DMS 273 treated with DMSO at 0.1 percent for 48 hours (cell line): ENCODE results near the gene PTPN14.

Experiments
- DNase-seq: peaks from one replicate; lab custom pipeline; 2025; lab: John Stamatoyannopoulos, UW

PTPN14 gene

DNA sequence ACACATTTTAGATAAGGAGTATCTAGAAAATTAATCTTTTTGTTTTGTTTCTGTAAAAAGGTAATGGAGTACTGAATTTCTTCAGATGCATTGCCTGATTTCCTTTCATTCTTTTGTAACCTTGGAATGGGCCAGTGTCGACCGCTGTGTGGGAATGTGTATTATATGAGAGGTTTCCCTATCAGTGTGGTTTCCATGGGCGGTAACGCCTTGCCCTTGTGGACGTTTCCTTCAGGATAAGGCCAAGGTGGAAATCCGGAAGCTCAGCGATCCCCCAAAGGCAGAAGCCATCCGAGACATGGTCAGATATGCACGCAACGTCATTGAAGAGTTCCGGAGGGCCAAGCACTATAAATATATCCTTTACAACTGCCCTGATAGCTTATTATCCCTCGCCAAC, 220.7 kb downstream of the PTPN14 start:
- no peak for DNase-seq

DNA sequence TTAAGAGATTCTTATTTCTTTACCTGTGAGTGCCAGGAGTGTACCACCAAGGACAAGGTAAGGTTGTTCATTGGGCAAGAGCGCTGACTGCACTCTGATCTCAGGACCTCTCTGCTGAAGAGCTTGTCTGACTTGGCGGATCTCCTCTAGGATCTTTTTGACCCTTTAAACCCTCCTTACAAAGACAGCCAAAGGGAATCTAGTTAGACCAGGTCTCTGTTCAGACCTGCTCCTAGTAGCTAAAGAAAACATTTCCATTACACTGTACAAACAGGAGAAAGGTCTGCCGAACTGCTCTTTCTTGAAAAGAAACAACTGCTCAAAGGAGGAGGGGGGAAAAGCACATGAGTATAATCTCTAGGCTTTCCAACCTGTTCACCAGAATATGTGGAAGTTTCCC, 221.2 kb downstream of the PTPN14 start:
- DNase-seq, result no peak

DNA sequence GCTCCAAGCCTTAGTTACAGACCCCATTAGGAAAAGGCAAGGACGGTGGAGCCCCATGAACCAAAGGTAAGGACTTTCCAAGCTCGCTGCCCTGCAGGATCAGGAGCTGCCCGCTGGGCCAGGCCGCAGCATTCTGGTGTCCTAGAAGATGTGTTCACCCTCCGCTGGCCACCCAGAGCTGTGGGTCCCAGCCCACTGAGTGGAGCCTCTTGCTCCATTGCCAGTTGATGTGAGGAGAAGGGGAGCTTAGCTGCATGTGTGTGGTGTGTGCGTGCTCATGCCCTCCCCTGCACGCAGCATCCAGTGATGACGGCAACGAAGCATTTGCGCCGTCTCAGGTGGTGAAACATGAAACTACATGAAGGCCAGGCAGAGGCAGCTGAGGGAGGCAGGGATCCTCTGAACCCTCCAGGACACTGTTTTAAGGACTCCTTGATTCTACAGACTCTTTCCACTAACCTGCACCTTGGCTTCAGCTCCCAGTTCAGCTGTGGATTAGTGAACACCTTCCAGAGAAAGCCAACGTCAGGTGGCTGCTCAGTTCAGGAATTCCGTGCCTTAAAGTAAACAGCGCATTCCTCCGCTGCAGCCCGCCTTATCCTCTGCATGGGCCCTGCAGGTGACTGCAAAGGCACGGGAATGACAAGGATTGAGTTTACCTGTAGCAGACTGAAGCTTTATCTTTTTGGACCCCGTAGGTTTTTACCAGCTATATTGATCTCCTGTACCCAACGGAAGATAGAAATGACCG, 221.8 kb downstream of the PTPN14 start:
- no peak for DNase-seq

DNA sequence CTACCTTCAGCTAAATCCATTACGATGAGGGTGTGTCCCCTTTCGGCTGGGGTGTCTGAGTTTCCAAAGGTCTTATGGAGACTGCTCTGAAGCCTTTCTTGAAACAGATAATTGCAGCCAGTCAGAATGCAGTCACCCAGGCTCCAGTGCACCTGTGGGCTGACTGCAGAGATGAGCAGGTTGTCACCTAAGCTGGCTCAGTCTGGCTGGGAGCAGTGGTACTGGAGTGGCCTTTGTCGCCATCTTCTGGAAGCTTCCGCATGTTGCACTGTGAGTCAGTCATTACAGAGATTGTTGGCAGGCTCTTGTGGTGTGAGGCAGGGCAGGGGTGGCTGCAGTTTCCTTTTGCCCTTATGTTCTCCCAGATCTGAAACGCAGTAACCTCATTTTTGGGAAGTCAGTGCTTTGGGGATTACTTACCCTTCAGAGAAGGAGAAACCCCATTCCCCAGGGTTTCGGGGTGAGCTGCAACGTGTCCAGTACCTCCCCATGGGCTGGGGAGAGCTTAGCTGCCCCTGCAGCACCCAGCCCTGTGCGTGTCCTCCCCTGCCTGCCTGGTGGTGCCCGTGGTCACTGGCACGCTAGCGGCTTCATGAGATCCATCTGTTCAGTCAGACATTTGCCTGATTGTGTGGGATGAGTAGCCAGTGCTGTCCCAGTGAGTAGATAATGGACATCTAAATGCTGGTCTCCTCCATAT, 222.5 kb downstream of the PTPN14 start:
- peak; percentile 11 for DNase-seq

DNA sequence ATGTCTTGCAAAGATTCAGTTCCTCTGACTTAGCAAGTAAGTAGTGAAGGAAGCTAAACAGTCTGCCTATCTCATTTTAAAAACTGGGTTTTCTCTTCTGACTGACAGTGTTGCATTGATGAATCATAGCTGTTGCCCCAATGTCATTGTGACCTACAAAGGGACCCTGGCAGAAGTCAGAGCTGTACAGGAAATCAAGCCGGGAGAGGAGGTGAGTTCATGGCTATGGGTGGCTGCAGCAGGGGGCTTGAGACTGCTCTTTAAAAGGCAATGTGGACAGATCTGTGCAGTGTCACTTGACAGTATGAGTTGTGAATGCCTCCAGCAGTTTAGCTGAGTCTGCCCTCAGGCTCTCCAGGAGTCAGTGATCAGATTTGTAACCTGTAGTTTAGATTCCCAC, 223.9 kb downstream of the PTPN14 start:
- no peak for DNase-seq

DNA sequence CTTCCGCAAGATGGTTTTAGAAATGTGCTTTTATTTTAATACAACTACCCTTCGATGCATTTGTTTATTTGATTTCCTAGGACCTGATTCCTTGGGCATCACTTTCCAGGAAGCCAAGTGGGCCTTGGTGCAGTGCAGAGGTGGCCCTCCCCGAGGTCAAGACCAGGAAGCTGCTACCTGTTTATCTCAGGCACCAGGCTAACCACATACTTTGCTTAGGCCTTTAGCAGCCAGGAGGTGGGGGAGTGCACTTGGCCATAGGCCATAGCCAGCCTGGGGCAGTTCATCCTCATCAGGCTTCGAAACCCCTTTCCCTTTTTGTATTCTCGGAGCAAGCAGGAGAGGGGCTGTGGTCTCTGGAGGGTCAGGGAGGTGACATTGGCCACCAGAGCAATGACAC, 225.0 kb downstream of the PTPN14 start:
- DNase-seq, result no peak

DNA sequence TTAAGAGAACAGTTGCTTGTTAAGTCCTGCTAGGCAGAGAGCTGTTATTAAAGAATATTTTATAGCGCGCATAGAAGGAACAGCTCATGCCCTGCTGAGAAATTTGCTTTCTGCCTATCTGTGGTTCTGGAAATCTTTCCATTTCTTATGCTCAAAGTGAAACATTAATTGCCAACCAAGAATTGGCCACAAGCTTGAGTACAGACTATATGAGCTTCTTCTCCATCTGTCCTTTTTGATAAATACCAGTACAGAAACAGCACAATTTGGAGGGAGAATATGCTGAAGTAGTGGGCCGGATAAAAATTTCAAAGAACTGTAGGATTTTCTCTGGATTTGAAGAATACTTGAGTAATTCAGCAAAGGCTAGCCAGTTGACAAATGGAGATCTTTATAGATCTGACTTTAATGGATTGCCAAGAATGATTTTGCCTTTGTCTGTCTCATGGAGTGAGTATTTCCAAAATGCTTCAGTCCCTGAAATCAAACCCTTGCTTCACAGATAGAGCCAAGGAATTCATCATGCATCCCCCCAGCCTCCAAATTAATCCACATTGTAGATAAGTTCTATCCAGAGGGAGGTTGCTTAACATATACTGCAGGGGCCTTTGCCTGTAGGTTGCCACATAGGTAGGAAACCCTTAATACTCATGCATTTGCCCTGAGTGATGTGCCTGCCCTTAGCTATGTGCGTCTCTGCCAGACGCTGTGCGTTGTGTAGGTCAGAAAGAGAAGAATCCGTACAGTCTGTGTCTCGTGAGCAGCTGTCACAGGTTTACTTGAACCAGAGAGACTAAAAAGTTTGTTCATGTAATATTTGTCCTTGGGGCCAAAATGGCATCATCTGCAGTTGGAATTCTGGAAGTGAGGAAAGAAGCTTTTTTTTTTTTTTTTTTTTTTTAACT, 226.3 kb downstream of the PTPN14 start:
- no peak for DNase-seq

DNA sequence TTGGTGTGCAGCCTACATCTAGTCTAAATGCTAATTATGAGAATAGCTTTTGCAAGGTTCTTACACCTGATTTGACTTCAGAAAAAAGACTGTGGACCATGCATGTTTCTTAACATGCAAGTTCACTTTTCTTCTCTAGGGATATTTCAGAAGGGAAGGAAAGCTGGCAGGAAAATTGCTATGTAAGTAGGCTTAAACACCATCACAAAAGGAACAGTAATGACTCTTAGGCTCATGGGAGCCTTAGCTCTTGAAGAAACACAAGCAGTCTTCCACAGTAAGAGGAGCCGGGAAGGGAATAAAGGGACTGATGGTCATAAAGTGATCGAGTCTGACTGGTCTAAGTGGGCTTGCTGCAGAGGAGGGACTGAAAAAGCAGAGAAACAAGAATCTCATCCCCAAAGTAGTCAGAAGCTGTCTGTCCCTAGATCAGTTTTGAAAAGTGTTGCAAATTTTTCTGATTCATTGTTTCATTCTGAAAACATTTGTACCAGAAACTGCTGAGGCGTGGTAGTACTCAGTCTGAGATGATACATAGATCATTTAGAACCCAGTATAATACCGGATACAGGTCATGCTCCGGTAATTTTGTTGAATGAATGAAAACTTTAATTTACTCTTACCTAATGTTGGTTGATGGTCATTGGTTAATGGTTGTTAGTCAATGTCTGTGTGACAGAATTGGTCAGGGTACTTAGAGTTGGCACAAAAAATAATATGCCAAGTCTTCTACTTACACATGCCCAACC, 229.5 kb downstream of the PTPN14 start:
- no peak for DNase-seq

DNA sequence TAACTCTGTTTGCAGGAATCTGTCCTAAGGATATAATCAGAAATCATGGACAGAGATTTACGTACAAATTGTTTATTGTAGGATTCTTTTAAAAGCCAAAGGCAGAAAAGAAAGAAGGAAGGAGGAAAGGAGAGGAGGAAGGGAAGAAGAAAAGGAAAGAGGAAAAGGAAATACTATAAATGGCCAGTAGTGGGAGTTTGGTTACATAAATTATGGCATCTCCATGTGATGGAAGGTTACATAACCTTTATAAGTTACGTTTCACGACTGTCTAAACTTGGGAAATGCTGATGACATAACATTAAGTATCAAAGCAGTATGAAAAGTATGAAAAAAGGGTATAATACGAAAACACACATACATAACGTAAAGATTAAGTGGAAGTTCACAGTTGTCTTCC, 231.5 kb downstream of the PTPN14 start:
- no peak for DNase-seq

DNA sequence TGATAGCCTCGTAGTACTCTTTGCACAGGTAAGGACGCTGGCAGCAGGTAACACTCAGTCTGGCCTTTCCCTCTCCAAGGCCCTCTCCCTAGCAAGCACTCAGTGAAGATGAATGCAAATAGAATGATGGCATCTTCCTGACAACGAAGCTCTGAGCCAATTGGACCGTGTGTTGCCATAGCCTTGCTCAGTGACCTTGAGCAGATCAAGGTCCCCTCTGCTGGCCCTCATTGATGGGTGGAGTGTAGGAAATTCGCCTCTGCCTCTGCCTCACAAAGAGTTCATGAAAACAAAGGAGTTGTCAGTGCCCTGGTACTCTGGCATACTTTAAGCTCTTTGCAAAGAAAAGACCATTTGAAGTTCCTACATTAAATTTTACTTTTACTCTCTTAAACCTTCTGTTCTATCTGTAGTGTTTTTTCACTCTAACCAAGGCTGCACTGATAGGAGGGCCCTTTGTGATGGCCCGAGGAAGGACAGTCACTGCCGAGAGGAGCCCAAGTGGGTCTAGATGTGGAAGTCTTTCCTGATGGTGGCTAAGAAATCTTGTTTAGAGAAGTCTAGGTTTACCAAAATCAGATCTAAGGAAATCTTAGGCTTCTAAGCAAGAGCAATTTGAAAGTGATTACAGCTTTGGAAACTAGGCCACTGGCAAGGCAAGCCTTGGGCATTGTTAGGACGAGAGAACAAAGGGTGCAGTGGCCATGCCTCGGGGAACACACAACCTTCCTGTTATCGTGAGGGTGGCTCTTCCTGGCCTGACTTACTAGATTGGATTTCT, 232.3 kb downstream of the PTPN14 start:
- no peak for DNase-seq

DNA sequence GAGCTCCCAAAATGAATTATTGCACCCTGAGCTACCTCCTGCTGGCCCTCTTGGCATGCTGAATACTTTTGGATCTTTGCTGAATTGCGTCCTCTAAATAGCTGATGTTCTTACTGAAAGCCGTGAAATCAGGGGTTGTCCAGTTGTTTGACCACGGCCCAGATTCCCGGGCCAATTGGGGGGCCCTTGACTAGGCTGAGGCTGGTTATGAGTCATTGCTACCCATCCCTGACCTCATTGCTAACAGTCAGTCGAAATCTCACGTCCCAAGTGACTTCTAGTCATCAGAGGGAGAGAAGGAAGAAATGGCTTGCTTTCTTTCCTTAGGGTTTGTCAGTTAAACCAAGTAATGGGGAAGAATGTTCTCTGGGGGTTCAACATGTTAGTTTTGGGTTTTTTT, 233.0 kb downstream of the PTPN14 start:
- DNase-seq, result no peak

DNA sequence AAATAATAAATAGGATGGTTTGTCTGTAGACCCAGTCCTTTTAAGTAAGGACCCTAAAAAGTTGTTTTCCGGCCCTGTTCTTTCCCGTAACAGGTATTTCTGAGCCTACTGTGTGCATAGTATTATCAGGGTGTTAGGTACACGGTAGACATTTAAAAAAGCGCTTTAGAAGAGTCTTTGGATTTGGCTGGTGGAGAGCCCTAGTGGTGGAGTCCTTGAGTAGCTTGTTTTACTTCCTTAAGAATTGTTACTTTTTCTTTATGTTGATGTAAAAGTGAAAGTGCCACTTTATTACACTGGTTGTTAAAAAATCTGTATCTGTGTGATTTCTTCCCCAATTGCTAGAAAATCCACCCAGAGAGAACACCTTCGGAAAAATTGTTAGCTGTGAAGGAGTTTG, 233.7 kb downstream of the PTPN14 start:
- no peak for DNase-seq

DNA sequence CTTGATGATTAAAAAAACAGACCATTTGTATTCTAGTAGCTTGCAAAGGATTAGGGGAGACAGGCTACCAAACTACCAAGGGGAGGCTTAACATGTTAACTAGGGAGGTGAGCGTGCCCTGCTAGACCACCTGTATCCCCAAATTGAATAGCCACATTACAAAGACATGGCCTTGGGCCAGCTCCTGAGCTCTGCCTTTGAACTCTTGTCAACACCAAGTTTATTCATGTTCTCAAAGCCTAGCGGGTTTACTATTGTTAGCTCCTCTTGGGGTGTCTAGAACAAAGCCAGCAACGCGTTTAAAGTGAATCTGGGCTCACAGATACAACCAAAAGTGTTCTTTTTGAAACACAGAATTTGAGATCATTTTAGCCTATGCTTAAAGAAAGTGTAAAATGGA, 234.1 kb downstream of the PTPN14 start:
- DNase-seq, result no peak

DNA sequence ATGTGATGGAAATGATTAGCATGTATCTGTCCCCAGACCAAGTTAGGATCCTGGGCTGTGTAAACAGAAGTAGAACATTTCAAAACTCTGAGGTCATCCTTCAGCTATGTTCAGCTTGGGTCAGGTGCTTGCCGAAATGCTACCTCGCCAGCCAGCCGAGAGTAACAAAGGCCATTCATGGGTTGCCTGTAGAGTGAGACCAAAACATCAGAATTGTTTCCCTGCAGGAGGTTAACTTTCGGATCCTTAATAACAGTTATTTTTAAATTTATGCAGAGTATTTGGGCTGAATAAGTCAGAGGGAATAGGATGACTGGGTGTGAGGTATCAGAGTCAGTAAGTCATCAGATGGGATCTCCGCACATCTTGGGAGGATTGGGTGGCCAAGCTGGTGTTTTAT, 234.8 kb downstream of the PTPN14 start:
- no peak for DNase-seq

DNA sequence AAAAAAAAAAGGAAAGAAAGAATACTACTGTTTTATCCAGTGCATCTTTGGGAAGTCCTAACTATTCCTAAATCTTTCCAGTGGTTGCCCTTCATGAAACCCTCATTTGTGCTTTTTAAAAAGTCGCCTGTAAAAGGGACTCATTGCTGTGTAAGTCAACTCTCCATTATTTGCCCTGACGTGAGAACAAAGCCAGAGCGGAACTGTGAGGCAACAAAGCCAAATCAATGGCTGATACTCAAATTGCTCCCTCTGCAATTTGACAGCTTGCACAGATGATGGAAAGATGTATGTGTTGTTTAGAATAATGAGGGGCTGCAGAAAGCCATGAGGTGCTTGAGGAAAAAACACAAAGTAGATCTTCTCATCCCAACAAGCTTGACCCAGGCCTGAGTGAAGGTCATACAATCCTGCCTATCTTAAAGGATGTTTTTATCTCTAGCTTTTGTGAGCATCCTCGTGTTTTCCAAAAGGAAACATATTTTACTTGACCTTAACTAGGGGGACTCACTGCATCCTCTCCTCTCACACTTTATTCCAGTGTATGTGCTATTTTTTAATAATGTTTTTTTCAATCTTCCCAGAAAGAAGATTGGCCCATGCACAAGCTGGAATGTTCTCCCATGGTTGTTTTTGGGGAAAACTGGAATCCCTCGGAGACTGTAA, 237.1 kb downstream of the PTPN14 start:
- no peak for DNase-seq

DNA sequence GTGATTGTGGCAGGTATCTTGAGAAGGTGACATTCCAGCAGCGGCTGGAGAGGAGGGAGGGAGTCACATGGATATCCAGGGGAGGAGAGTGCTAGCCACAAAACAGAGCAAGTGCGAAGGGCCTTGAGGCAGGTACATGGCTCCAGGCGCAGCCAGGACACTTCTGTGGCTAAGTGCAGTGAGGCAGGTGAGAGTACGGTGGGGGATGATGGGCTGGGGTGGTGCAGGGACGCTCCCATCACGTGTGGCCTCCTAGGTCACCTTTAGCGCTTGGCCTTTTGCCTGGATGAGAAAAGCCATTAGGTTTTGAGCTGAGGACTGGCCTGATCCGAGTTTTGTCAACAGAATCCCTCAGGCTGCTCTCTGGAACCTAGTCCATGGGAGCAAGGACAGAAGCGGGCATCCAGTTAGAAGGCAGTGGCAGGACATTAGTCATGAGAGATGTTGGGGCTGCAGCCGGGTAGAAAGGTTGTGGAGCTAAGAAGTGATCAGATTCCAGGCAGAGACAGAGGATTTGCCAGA, 238.8 kb downstream of the PTPN14 start:
- no peak for DNase-seq

DNA sequence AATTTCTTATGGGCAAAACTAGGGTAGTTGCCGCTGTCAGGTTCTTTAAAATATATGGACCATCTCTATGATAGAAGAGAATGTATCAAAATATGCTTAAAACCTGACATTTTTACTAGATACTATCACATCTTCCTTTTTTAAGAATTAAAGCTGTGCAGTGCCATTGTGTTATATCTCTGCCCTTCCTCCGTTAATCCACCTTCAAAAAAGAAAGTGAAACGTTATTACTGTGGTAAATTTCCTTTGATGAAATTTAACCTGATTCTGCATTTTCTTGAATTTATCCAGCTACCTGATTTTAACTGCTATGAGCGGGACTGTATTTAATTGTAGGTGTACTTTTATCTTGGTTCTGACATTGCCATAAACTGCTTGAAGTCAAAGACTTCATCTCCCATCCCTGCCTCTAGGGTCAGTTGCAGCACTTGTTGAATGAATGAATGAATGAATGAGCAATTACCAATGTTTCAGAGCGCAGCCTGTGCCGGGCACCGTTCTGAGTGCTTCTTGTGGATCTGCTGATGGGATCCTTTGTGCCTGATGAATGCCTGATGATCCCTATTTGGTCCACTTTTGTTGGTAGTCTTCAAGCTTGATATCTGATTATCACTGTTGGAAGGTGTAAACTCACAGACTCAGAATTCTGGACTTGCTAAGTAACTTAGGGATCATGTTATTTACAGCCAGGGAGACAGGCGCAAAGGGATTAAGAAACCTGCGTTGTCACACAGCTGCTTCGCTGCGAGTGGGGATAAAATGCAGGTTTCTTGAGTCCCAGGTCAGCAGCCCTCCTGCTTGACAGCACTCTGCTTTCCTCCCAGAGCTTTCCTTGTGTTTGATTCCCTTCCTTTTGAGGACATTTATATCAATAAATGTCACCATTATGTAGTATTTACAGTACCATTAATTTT, 240.4 kb downstream of the PTPN14 start:
- no peak for DNase-seq

DNA sequence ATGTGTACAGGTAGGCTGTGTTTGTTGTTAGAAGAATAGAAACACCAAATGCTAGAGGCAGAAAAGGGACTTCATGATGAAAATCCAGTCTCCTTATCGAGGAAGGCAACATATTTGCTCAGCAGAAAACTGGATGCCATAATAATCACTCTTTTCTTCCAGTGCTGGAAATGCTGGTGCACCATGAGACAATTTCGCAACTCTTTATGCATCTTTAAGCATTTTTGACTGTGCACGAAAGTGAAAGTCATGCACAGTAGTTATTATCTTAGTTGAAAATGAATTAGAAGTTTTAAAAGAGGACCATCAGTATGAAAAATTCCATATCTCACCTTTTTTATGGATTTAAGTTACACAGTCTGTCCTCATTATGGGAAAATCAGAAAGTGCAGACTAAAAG, 241.4 kb downstream of the PTPN14 start:
- DNase-seq, result no peak

DNA sequence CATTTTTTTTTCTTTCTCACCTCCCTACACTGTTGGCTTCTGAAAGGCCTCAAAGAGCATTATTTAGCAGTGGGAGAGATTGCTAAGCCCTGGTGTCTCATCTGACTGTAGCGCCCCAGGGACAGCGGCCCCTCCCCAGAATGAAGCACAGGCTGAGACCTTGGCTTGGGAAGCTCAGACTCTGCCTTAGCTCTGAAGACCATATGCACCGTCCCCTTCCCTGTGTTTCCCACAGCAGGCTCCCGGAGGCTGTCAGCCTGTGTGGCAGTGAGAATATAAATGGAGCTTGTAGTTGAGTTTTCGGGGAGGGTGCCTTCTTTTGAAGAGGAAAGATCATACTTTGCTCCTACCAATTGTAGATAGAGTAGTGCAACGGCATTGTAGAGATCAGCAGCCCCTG, 245.1 kb downstream of the PTPN14 start:
- no peak for DNase-seq
